ENCODE data around the gene KIAA1614.

DNA sequence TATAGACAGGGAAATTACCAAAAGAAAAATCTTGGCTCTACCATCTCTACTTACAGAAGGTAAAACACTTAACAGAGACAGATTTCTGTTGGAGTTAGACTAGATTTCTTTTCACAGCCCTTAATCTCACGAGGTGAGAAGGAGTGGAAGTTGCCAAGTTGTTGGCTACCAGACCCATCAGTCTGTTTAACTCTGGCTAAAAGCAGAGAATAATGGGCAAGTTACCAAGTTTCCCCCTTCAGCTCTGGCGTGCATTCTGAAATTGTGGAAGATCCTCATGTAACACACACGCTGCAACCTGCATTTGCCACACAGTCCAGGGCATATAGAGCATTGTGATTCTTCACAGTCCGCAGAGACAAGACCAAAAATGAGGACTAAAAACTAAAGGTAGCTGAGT is 60.7 kb downstream of the KIAA1614 start:
- TF ChIP-seq SIN3A (IDR thresholded peaks at IDR 0.05; ENCODE audit: borderline replicate concordance, insufficient read depth, low read length) (no peak), POLR2AphosphoS5 (IDR thresholded peaks at IDR 0.05; ENCODE audit: low read depth, low read length) (no peak), TAF1 (IDR thresholded peaks at IDR 0.05; ENCODE audit: borderline replicate concordance, insufficient read depth, low read length) (no peak)
- TF ChIP-seq, protein P1, sequence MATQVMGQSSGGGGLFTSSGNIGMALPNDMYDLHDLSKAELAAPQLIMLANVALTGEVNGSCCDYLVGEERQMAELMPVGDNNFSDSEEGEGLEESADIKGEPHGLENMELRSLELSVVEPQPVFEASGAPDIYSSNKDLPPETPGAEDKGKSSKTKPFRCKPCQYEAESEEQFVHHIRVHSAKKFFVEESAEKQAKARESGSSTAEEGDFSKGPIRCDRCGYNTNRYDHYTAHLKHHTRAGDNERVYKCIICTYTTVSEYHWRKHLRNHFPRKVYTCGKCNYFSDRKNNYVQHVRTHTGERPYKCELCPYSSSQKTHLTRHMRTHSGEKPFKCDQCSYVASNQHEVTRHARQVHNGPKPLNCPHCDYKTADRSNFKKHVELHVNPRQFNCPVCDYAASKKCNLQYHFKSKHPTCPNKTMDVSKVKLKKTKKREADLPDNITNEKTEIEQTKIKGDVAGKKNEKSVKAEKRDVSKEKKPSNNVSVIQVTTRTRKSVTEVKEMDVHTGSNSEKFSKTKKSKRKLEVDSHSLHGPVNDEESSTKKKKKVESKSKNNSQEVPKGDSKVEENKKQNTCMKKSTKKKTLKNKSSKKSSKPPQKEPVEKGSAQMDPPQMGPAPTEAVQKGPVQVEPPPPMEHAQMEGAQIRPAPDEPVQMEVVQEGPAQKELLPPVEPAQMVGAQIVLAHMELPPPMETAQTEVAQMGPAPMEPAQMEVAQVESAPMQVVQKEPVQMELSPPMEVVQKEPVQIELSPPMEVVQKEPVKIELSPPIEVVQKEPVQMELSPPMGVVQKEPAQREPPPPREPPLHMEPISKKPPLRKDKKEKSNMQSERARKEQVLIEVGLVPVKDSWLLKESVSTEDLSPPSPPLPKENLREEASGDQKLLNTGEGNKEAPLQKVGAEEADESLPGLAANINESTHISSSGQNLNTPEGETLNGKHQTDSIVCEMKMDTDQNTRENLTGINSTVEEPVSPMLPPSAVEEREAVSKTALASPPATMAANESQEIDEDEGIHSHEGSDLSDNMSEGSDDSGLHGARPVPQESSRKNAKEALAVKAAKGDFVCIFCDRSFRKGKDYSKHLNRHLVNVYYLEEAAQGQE (IDR thresholded peaks at IDR 0.05; ENCODE audit: insufficient read depth in 1 of 2, low read depth in 2 of 2, low read length in 2 of 2) = no peak

All from PFSK-1 (cell line).